ENCODE results near the gene MTM1.

The MTM1 gene

DNA sequence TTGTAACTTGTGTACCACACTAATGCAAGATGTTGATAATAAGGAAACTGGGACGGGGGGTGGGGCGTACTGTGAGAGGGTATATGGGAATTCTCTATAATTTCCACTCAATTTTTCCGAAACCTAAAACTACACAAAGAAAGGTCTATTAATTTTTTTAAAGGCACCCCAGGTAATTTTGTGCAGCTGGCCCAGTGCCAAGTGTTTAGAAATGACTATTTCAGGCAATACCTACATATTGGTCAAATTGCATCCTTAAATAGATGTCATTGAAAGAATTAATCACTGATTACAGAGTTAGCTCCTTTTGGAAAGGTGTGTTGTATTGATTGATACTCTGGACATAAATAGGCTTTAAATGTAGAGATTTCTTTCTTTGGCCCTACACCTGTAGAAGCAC lies 114.7 kb downstream of the MTM1 start:
- no peak for DNase-seq

DNA sequence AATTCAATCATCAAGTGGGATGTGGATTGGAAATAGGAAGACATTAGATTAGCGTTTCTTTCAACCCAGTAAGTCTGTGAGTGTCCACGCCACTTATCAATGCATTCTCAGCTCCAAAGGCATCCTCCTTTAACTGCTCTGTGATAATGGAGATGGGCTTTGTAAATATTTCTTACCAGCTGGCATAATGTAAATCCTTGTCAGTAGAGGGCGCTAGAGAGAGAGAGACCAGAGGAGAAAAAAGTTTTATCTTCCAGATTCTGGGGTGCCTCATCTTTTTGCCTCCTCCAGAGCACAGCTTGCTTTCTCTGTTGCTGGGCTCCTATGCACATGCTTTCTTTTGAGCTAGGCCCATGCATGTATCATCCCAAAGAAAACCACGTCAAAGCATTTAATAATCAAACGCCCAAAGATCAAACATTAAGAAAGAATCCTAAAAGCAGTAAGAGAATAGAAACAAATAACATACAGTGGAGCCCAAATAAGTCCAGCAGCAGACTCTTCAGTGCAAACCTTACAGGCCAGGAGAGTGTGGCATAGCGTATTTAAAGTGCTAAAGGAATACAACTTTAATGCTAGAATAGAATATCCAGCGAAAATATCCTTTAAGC lies 115.2 kb downstream of the MTM1 start:
- no peak for DNase-seq

- no peak for DNase-seq
These were observed 120.6 kb downstream of the MTM1 start for GRCh38 chrX:150688911-150689451.

GRCh38 chrX:150690126-150690525 lies 121.7 kb downstream of the MTM1 start:
- peak in 1 of 2 experiments; percentile 44 for DNase-seq

GRCh38 chrX:150692296-150692695 lies 123.9 kb downstream of the MTM1 start:
- DNase-seq, result peak in 1 of 2 experiments; percentile 37

DNA sequence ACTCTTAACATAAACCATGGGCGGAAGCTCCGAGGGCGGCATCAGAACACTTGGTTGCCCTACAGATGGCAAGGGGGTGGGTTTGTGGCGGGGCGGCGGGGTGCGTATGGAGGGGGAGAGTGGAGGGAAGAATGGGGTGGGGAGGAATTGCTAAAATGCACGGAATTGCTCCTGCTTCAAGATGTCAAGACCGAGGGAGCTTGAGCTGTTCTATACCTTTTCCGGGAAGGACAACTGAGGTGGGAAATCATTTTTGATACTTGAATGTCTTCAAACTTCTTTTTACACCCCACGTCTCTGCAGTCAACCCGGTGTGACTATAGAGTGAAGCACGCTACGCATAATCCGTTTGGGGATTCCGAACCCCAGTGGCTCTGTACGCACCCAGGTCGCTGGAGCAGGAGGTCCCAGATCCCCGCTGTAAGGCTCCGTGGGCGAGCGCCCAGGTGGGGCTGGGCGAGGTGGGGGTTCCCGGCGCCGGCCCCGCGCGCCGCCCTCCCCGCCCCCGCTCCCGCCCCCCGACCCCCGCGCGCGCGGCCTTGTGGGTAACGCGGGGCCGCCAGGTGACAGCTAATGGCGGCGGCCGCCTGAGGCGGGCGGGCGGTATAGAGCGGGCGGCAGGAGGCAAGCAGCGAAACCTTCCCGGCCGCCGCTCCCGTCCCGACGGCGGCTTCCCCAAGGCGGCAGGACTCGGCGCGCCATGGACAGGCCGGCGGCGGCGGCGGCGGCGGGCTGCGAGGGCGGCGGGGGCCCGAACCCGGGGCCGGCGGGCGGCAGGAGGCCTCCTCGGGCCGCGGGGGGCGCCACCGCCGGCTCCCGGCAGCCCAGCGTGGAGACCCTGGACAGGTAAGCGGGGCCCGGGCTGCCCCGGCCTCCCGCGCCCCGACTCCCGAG lies 124.7 kb downstream of the MTM1 start, which contains the start of gene MTMR1:
Gene MTMR1 (plus strand): TSS at position 566 of the 894 bp plus-strand sequence. CDS start 135 bp downstream, at position 701.
- DNase-seq, result peak; percentile 62 to 67

- DNase-seq, result peak; percentile 70 to 77
These were observed 125.5 kb downstream of the MTM1 start for GRCh38 chrX:150693725-150694574.

DNA sequence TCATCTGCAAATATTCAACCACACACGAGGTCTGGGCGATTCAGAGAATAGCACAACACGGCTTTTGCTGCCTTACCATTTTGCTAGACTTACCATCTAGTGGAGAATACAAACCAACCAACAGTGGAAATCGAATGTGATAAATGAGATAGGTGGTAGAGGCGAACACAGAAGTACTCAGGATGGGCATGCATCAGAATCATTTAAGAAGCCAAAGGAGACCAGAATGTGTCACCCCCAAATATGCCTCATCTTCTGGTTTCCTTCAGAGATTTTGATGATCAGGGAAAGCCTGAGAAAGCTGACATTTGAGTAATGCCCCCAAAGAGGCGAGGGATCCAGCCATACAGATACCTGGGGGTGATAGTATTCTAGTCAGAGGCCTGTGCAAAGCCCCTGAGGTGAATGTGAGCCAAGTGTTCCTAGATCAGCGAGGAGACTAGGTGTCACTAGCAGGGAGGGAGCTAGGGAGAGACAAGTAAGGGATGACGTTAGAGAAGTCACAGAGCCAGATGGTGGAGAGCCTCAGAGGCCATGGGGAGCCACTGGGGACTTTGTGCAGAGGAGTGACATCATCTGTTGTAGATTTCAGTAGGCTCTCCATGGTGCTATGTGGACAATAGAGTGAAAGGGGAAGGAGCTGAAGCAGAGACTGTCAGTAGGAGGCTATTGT lies 126.5 kb downstream of the MTM1 start:
- DNase-seq, result peak; percentile 58 to 63

GRCh38 chrX:150696331-150696730 lies 127.9 kb downstream of the MTM1 start:
- DNase-seq, result no peak

DNA sequence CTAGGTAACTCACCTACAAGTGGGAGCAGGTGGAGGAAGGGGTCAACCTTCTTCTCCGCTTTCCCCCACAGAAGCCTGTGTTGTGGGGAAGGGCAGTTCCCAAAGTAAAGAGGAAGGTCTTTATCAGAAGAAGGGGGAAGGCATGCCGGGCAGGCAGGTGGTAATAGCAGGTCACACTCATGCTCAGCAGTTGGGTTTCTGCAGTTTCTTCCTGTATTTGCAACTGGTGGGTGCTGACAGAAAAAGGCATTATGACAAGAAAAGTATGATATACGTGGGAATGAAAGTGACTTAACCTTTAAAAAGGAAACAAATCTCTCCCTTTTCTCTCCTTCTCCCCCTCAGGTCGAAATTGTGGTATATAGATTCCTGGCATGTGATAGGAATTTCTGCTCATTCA lies 128.4 kb downstream of the MTM1 start:
- no peak for DNase-seq

GRCh38 chrX:150697641-150698040 lies 129.2 kb downstream of the MTM1 start:
- no peak for DNase-seq

- no peak for DNase-seq
These were observed 130.6 kb downstream of the MTM1 start for GRCh38 chrX:150698981-150699380.

DNA sequence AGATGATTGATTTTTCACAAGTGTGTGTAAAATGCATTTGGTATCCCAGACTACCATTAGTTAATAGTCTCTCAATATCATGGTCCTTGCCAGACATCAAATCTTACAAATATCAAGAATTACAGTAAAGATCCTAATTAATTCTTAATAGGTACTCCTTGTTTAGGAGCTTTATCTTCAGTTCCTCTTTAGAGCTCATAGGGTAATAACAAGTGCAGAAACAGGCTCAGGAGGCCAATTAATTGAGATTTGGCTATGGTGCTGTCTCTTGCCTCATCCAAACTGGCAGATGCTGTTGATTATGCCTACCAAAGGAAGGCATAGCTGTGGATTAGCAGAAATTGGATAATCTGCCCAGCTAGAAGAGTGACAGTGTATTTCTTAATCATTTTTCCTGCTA lies 131.7 kb downstream of the MTM1 start:
- DNase-seq, result no peak

- no peak for DNase-seq
These were observed 133.0 kb downstream of the MTM1 start for GRCh38 chrX:150701377-150701776.

- DNase-seq, result no peak
These were observed 134.7 kb downstream of the MTM1 start for GRCh38 chrX:150702966-150703694.

GRCh38 chrX:150703695-150703974 lies 135.2 kb downstream of the MTM1 start:
- DNase-seq, result no peak

GRCh38 chrX:150704030-150704613 lies 135.7 kb downstream of the MTM1 start:
- DNase-seq, result peak; percentile 61 to 66

DNA sequence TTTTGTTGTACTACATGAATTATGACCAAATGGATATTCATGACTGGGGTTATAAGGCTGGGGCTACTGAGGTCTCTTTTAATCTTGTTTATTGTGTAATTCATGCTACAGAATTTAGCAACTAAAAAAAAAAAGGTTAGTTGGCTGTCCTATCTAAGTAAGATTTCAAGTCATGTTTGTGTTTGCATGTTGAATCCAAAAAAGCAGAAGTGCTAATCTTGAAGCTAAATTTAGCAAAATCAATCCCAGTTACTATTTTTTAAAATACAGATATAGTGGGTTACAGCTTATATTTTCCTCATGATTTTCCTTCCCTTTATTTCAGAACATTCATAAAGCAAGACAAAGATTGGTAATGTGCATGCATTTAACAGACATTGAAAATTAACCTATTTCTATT lies 144.2 kb downstream of the MTM1 start:
- no peak for DNase-seq

DNA sequence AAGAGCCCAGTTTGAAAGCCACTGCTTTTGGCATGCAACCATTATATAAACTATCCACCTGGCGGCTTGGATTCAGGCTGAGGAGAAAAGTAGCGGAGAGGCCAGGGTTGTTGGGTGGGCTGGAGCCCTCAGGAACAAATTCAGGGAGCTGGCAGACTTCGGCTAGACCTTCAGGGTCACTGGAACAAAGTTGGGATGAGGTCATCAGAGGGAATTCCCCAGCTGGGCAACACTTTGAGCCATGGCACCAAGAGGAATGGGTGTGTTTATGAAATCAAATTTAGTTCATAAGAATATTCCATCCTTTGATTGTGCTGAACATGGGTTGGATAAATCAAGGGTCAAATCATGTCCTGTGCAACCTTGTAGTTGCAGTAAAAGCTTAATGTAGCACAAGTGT lies 146.8 kb downstream of the MTM1 start:
- DNase-seq, result no peak

DNA sequence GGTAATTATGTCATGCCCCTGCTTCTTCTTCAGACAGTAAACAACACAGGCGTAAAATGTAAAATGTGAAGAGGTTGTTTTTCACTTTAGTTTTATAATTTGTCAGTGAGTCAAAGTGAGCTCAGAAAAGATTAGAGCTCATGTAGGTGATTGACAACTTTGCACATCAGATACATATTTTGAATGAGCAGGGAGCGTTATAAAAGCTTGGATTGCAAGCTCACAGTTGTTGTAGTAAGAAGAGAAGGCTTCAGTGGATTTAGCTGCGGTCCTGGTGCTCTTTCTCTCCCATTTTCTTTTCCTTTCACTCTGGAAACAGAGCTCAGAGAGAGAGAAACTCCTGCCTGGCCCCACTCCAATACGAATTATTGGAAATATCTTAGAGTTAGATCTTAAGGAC lies 151.2 kb downstream of the MTM1 start:
- DNase-seq, result no peak
